DND-41 (cell line): Measurements from ENCODE around the gene HDDC3.

Experiments
- ATAC-seq: fragments of 200-7000 bp; cut with Tn5 transposase; 3 replicates; pipeline ENCODE4 v1.9.1; 2021; ENCODE audit warnings: low read depth; ENCODE audit not compliant: insufficient read depth
- DNase-seq: peaks from one replicate; pipeline ENCODE4 v3.0.0-alpha.2; 2020
- H2AFZ ChIP-seq: 2 replicates; pipeline ENCODE4 v1.6.0; 2012; ENCODE audit warnings: low read depth, low read length
- H3K27ac ChIP-seq: 2 replicates; pipeline ENCODE4 v1.5.1; 2012; ENCODE audit warnings: low read length, inconsistent platforms
- H3K27me3 ChIP-seq: fragments of 200-600 bp; sonication (generic); 2 replicates; pipeline ENCODE4 v1.6.0; 2012; ENCODE audit warnings: low read length, mild to moderate bottlenecking, inconsistent platforms; ENCODE audit not compliant: insufficient read depth, poor library complexity
- H3K36me3 ChIP-seq: 2 replicates; pipeline ENCODE4 v1.5.1; 2012; ENCODE audit warnings: low read length, inconsistent platforms; ENCODE audit not compliant: insufficient read depth
- H3K4me1 ChIP-seq: 2 replicates; pipeline ENCODE4 v1.5.1; 2012; ENCODE audit warnings: mild to moderate bottlenecking, low read length; ENCODE audit not compliant: insufficient read depth
- H3K4me2 ChIP-seq: 2 replicates; pipeline ENCODE4 v1.6.0; 2012; ENCODE audit warnings: mild to moderate bottlenecking, moderate library complexity, low read length, inconsistent platforms; ENCODE audit not compliant: insufficient read depth
- H3K4me3 ChIP-seq, 2 experiments: fragments of 200-600 bp in 1 of 2; shearing (Covaris generic) in 1 of 2; 2 replicates each; pipeline ENCODE4 v1.5.1; 2012 to 2016; ENCODE audit warnings: inconsistent platforms in 2 of 2, low read length in 2 of 2, mild to moderate bottlenecking in 2 of 2, low read depth in 1 of 2, moderate library complexity in 1 of 2
- H3K79me2 ChIP-seq: 2 replicates; pipeline ENCODE4 v1.6.0; 2012; ENCODE audit warnings: low read length, inconsistent platforms; ENCODE audit not compliant: insufficient read depth
- H3K9ac ChIP-seq: 2 replicates; pipeline ENCODE4 v1.6.0; 2012; ENCODE audit warnings: low read depth, mild to moderate bottlenecking, inconsistent platforms, low read length, moderate library complexity
- H3K9me3 ChIP-seq: 2 replicates; pipeline ENCODE4 v1.5.1; 2012; ENCODE audit warnings: low read length, moderate library complexity, mild to moderate bottlenecking, inconsistent platforms; ENCODE audit not compliant: insufficient read depth, severe bottlenecking
- H4K20me1 ChIP-seq: 2 replicates; pipeline ENCODE4 v1.6.0; 2012; ENCODE audit warnings: low read length; ENCODE audit not compliant: insufficient read depth
- CTCF ChIP-seq: IDR thresholded peaks from 2 replicates; pipeline ENCODE4 v1.5.1; 2012; ENCODE audit warnings: borderline replicate concordance, low read length, moderate library complexity, mild to moderate bottlenecking; ENCODE audit not compliant: poor library complexity, severe bottlenecking; ENCODE audit errors: extremely low read depth
- EZH2 ChIP-seq: IDR thresholded peaks from 3 replicates; pipeline ENCODE4 v1.6.1; 2012; ENCODE audit warnings: borderline replicate concordance, low read depth, mild to moderate bottlenecking, moderate library complexity, low read length, inconsistent platforms; ENCODE audit not compliant: severe bottlenecking

HDDC3 gene

GRCh38 chr15:90933301-90933700 lies 952 bp upstream of the HDDC3 start:
- peaks cover 40% of the 10 kb centered on the region for H3K79me2 ChIP-seq
- H2AFZ ChIP-seq, result no peak overlapping the region; the same call in 1 of the 2 replicates
- H3K27ac ChIP-seq, result no peak overlapping the region
- no peak overlapping the region for H3K4me3 ChIP-seq
- no peak for ATAC-seq
- TF ChIP-seq CTCF (no peak), EZH2 (no peak)
- no peak overlapping the region for H3K9ac ChIP-seq
- H3K4me1 ChIP-seq, result peaks cover 68% of the 10 kb centered on the region
- H3K4me2 ChIP-seq, result no peak overlapping the region
- peaks cover 15% of the 10 kb centered on the region for H3K36me3 ChIP-seq
- no peaks in the 10 kb centered on the region for H3K27me3 ChIP-seq
- H3K9me3 ChIP-seq, result no peaks in the 10 kb centered on the region
- no peaks in the 10 kb centered on the region for H4K20me1 ChIP-seq
- DNase-seq, result no peak

DNA sequence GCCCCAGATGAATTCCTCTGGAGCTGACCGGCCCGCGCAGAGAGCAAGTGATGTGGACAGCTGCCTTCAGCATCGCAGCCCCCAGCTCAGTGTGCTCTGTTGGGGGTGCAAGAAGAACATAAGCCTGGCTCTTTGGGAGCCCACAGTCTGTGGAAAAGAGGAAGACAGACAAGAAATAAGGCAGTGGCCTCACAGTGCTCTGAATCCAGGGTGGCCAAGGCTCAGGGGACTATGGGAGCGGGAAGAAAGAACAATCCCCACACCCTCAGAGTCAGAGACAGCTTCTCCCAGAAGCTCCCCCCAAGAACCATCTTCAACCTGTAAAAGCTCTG lies 277 bp upstream of the HDDC3 start:
- H3K4me1 ChIP-seq, result peaks cover 68% of the 10 kb centered on the region
- no peak for ATAC-seq
- peaks cover 11% of the 10 kb centered on the region; the same call in 1 of the 2 replicates for H3K36me3 ChIP-seq
- peak overlapping the region; percentile 82 for H3K4me2 ChIP-seq
- peak overlapping the region; percentile 80 for H2AFZ ChIP-seq
- H3K9me3 ChIP-seq, result no peaks in the 10 kb centered on the region
- peaks cover 40% of the 10 kb centered on the region for H3K79me2 ChIP-seq
- no peaks in the 10 kb centered on the region for H3K27me3 ChIP-seq
- no peak for TF ChIP-seq CTCF
- no peak for TF ChIP-seq EZH2
- H3K4me3 ChIP-seq, result peak overlapping the region; percentile 36 to 78; a peak in 3 of 4 replicates
- no peaks in the 10 kb centered on the region for H4K20me1 ChIP-seq
- H3K9ac ChIP-seq, result peak overlapping the region; percentile 68
- H3K27ac ChIP-seq, result peak overlapping the region; percentile 83
- DNase-seq, result no peak

DNA sequence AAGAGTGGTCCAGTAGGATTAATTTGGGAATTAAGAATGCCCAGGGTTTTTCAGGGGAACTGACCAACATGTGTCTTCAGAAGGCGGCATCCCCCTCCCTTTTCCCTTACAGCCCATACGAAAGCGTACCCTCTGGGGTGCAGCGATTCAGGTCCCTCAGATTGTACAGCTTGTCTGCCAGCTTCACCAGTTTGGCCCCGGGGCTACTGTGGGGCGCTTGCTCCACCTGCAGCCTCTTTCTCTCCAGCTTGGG lies 848 bp downstream of the HDDC3 start:
- Histone ChIP-seq H3K79me2 (peaks cover 36% of the 10 kb centered on the region), H3K27ac (peak overlapping the region; percentile 83), H4K20me1 (no peaks in the 10 kb centered on the region), H3K4me3 (peak overlapping the region in 1 of 2 experiments; percentile 78; a peak in 3 of 4 replicates), H2AFZ (peak overlapping the region; percentile 9; the same call in 1 of the 2 replicates), H3K9ac (peak overlapping the region; percentile 68), H3K9me3 (no peaks in the 10 kb centered on the region), H3K36me3 (peaks cover 5% of the 10 kb centered on the region; the same call in 1 of the 2 replicates), H3K4me1 (peaks cover 61% of the 10 kb centered on the region), H3K4me2 (peak overlapping the region; percentile 82), H3K27me3 (no peaks in the 10 kb centered on the region)
- TF ChIP-seq EZH2, result no peak
- no peak for TF ChIP-seq CTCF
- DNase-seq, result no peak
- no peak for ATAC-seq
